ENCODE data around the gene SMARCB1. TPM values are rescaled to one million over a fixed set of nuclear protein-coding genes. Genes with fewer than 3 reads are reported as not detected.
A peak's percentile ranks its signal among the peaks of the same experiment; 100 is the strongest.

Gene SMARCB1
- total RNA-seq, 1 experiment from 2014 or later: 115 TPM

GRCh38 chr22:23846081-23846469 is 59.3 kb downstream of the SMARCB1 start:
- Mint-ChIP-seq H3K27me3 (ENCODE audit: insufficient read depth, unreplicated experiment) (no peaks in the 10 kb centered on the region), H3K27ac (ENCODE audit: low read depth, unreplicated experiment) (peak overlapping the region; percentile 63), H3K9me3 (ENCODE audit: unreplicated experiment) (no peaks in the 10 kb centered on the region), H3K36me3 (ENCODE audit: insufficient read depth, unreplicated experiment) (no peaks in the 10 kb centered on the region), H3K4me1 (ENCODE audit: insufficient read depth, unreplicated experiment) (peaks cover 5% of the 10 kb centered on the region), H3K4me3 (ENCODE audit: unreplicated experiment) (no peak overlapping the region)
- intact Hi-C loops (cut with micrococcal nuclease): loop anchor here (5.0 kb wide), 3 partner anchors 79 to 304 kb away; partner anchors contain the start of gene CHCHD10
- DNase-seq (ENCODE audit: unreplicated experiment): no peak
- POLR2A ChIA-PET: interaction anchor here (0.6 to 1.5 kb wide), 8 partner anchors 20 to 165 kb away, joined by 3 to 4 read pairs (median 4); partner anchors contain the start of genes CABIN1, CHCHD10 and ZNF70
- BruUV-seq (replicated peaks): no TSS peak
- CTCF ChIA-PET: interaction anchor here (0.6 to 1.5 kb wide), 7 partner anchors 10 to 1735 kb away, joined by 3 to 7 read pairs (median 3); no protein-coding TSS in a partner anchor
- no peak for TF ChIP-seq CTCF (IDR thresholded peaks at IDR 0.05; ENCODE audit: unreplicated experiment)

- POLR2A ChIA-PET: interaction anchor here (1.5 kb wide), 1 partner anchor 35 kb away, joined by 3 read pairs; no protein-coding TSS in a partner anchor
Measured at GRCh38 chr22:23847310-23847920, 60.6 kb downstream of the SMARCB1 start.

GRCh38 chr22:23847991-23848864 is 61.5 kb downstream of the SMARCB1 start:
- POLR2A ChIA-PET: no interaction called here
- Mint-ChIP-seq H3K27ac (ENCODE audit: low read depth, unreplicated experiment) (no peak overlapping the region), H3K4me3 (ENCODE audit: unreplicated experiment) (no peak overlapping the region), H3K4me1 (ENCODE audit: insufficient read depth, unreplicated experiment) (peaks cover 5% of the 10 kb centered on the region), H3K9me3 (ENCODE audit: unreplicated experiment) (no peaks in the 10 kb centered on the region), H3K36me3 (ENCODE audit: insufficient read depth, unreplicated experiment) (no peaks in the 10 kb centered on the region), H3K27me3 (ENCODE audit: insufficient read depth, unreplicated experiment) (no peaks in the 10 kb centered on the region)
- CTCF ChIA-PET: interaction anchor here (0.9 to 4.9 kb wide), 6 partner anchors 10 to 460 kb away, joined by 3 to 53 read pairs (median 4); partner anchors contain the start of genes CHCHD10, MMP11 and SLC2A11
- TF ChIP-seq CTCF (IDR thresholded peaks at IDR 0.05; ENCODE audit: unreplicated experiment): no peak
- intact Hi-C loops (cut with micrococcal nuclease): loop anchor here (5.0 kb wide), 3 partner anchors 81 to 306 kb away; partner anchors contain the start of gene CHCHD10
- DNase-seq (ENCODE audit: unreplicated experiment): no peak
- BruUV-seq (replicated peaks): no TSS peak

More at GRCh38 chr22:23847310-23847920, 60.6 kb downstream of the SMARCB1 start:
- no peak overlapping the region for H3K27ac Mint-ChIP-seq (ENCODE audit: low read depth, unreplicated experiment)
- DNase-seq (ENCODE audit: unreplicated experiment): no peak
- intact Hi-C loops (cut with micrococcal nuclease): loop anchor here (5.0 kb wide), 3 partner anchors 80 to 305 kb away; partner anchors contain the start of gene CHCHD10
- H3K4me1 Mint-ChIP-seq (ENCODE audit: insufficient read depth, unreplicated experiment): peaks cover 5% of the 10 kb centered on the region
- TF ChIP-seq CTCF (IDR thresholded peaks at IDR 0.05; ENCODE audit: unreplicated experiment): no peak
- H3K27me3 Mint-ChIP-seq (ENCODE audit: insufficient read depth, unreplicated experiment): no peaks in the 10 kb centered on the region
- no peak overlapping the region for H3K4me3 Mint-ChIP-seq (ENCODE audit: unreplicated experiment)
- CTCF ChIA-PET: interaction anchor here (3.4 to 4.9 kb wide), 2 partner anchors 11 to 77 kb away, joined by 29 to 53 read pairs; partner anchors contain the start of genes CHCHD10, MMP11 and SLC2A11
- H3K9me3 Mint-ChIP-seq (ENCODE audit: unreplicated experiment): no peaks in the 10 kb centered on the region
- no peaks in the 10 kb centered on the region for H3K36me3 Mint-ChIP-seq (ENCODE audit: insufficient read depth, unreplicated experiment)
- no TSS peak for BruUV-seq (replicated peaks)

All from MCF 10A (cell line).